ENCODE measurements around the gene POU5F2. TPM values are rescaled to one million over a fixed set of nuclear protein-coding genes. Genes with fewer than 3 reads are reported as not detected.

The POU5F2 gene
- under 0.01 TPM for polyA plus RNA-seq (2013, experiment 1 of 2)
- polyA plus RNA-seq (2013, experiment 2 of 2) = under 0.01 TPM

GRCh38 chr5:93741136-93741811 is at the start of gene POU5F2:
Gene POU5F2 (minus strand): TSS chr5:93741600. CDS start chr5:93741563, 37 bp downstream.
- WGBS (ENCODE audit: extremely low coverage, insufficient coverage, low lambda C conversion rate) = no CpG with 5 or more reads among the region's 29 CpGs
- no peak within 1 kb of the TSS for H3K56ac ChIP-seq (ENCODE audit: low read length)
- H4K5ac ChIP-seq (ENCODE audit: low read length) = no peak within 1 kb of the TSS
- H2AK5ac ChIP-seq (ENCODE audit: low read length) = no peak within 1 kb of the TSS
- no peak within 1 kb of the TSS for H2BK5ac ChIP-seq (ENCODE audit: low read length)
- H3K4me2 ChIP-seq (ENCODE audit: low read length) = no peak within 1 kb of the TSS
- H3K23ac ChIP-seq (ENCODE audit: low read length) = no peak within 1 kb of the TSS
- no peak within 1 kb of the TSS for H2BK15ac ChIP-seq (replicated peaks; ENCODE audit: low read depth)
- H2BK120ac ChIP-seq (ENCODE audit: low read depth, low read length) = no peak within 1 kb of the TSS
- H3K18ac ChIP-seq (ENCODE audit: low read length) = no peak within 1 kb of the TSS
- no peaks in the 10 kb centered on the region for H3K27me3 ChIP-seq (ENCODE audit: insufficient read depth, low read length, poor library complexity)
- no peak within 1 kb of the TSS for H3K4ac ChIP-seq (ENCODE audit: low read depth, low read length)
- H3K4me1 ChIP-seq (ENCODE audit: control insufficient read depth, low read depth, low read length) = no peaks in the 10 kb centered on the region
- no peaks in the 10 kb centered on the region for H3K79me1 ChIP-seq (ENCODE audit: low read length)
- no peak within 1 kb of the TSS for H3K27ac ChIP-seq (ENCODE audit: low read depth, low read length)
- DNase-seq = peak; percentile 13
- no peaks in the 10 kb centered on the region for H3K36me3 ChIP-seq (ENCODE audit: control insufficient read depth, insufficient read depth, low read length)
- no peak within 1 kb of the TSS for H3K4me3 ChIP-seq (ENCODE audit: low read length)
- H4K8ac ChIP-seq (ENCODE audit: low read depth, low read length) = no peak within 1 kb of the TSS
- H3K79me2 ChIP-seq (ENCODE audit: control insufficient read depth, insufficient read depth, low read length) = no peaks in the 10 kb centered on the region
- H3K9ac ChIP-seq (ENCODE audit: low read length) = no peak within 1 kb of the TSS

GRCh38 chr5:93790401-93790800 is 49.0 kb upstream of the POU5F2 start:
- no peak overlapping the region for H3K9ac ChIP-seq (ENCODE audit: low read length)
- H3K4me1 ChIP-seq (ENCODE audit: control insufficient read depth, low read depth, low read length) = no peaks in the 10 kb centered on the region
- H3K4me2 ChIP-seq (ENCODE audit: low read length) = no peak overlapping the region
- no peak overlapping the region for H3K56ac ChIP-seq (ENCODE audit: low read length)
- H3K4ac ChIP-seq (ENCODE audit: low read depth, low read length) = no peak overlapping the region
- no peak overlapping the region for H2BK5ac ChIP-seq (ENCODE audit: low read length)
- H2AK5ac ChIP-seq (ENCODE audit: low read length) = no peak overlapping the region
- H2BK120ac ChIP-seq (ENCODE audit: low read depth, low read length) = no peak overlapping the region
- no peaks in the 10 kb centered on the region for H3K36me3 ChIP-seq (ENCODE audit: control insufficient read depth, insufficient read depth, low read length)
- no peak overlapping the region for H3K4me3 ChIP-seq (ENCODE audit: low read length)
- no peak for DNase-seq
- H3K79me1 ChIP-seq (ENCODE audit: low read length) = no peaks in the 10 kb centered on the region
- H3K23ac ChIP-seq (ENCODE audit: low read length) = no peak overlapping the region
- no peak overlapping the region for H4K8ac ChIP-seq (ENCODE audit: low read depth, low read length)
- no peak overlapping the region for H3K27ac ChIP-seq (ENCODE audit: low read depth, low read length)
- H4K5ac ChIP-seq (ENCODE audit: low read length) = no peak overlapping the region
- H3K18ac ChIP-seq (ENCODE audit: low read length) = no peak overlapping the region
- no peak overlapping the region for H2BK15ac ChIP-seq (replicated peaks; ENCODE audit: low read depth)
- no CpG with 5 or more reads among the region's 3 CpGs for WGBS (ENCODE audit: extremely low coverage, insufficient coverage, low lambda C conversion rate)
- no peaks in the 10 kb centered on the region for H3K79me2 ChIP-seq (ENCODE audit: control insufficient read depth, insufficient read depth, low read length)
- H3K27me3 ChIP-seq (ENCODE audit: insufficient read depth, low read length, poor library complexity) = no peaks in the 10 kb centered on the region

DNA sequence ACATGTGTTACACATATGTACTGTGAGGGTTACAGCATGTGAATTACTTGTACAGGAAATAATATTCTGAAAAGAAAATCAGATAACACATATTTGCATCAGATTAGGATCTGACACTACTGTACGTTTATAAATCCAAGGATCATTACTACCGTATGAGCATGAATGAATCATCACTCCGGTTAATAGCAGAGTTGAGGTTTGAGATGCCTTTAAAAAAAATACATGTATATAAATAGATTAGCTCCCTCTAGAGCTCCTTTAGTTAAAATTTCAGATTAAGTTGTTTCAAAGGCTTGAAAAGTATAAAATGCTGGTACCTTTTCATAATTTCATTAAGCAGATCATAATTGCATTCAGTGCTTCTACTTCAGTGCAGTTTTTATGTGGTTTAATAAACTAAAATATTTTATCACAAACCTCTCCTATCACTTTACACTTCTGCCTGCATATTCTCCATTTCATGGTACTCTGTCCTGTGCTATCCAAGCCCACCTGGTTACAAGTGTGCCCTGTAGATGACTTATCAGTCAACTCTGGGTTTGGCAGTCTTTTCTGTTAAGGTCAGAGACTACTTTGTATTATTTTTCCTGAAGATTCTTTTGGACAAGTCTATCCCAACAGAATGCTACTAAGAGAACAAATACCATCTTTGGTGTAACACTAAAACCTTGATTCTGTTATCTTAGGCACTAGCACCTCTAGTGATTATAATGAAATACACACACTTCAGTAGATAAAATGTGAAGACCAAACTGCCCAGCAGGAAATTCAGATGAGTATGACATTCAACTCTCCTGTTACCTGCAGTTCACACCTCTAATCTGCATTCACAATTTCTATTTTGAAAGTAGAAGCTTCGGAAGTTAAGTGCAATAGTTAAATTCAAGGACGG is 48.0 kb upstream of the POU5F2 start:
- no peak overlapping the region for H2BK15ac ChIP-seq (replicated peaks; ENCODE audit: low read depth)
- no peak overlapping the region for H2AK5ac ChIP-seq (ENCODE audit: low read length)
- DNase-seq = peak; percentile 31
- no peaks in the 10 kb centered on the region for H3K27me3 ChIP-seq (ENCODE audit: insufficient read depth, low read length, poor library complexity)
- H3K56ac ChIP-seq (ENCODE audit: low read length) = no peak overlapping the region
- no peak overlapping the region for H2BK120ac ChIP-seq (ENCODE audit: low read depth, low read length)
- H3K36me3 ChIP-seq (ENCODE audit: control insufficient read depth, insufficient read depth, low read length) = no peaks in the 10 kb centered on the region
- H3K79me2 ChIP-seq (ENCODE audit: control insufficient read depth, insufficient read depth, low read length) = no peaks in the 10 kb centered on the region
- no peak overlapping the region for H3K4me3 ChIP-seq (ENCODE audit: low read length)
- H3K9ac ChIP-seq (ENCODE audit: low read length) = no peak overlapping the region
- no peak overlapping the region for H3K18ac ChIP-seq (ENCODE audit: low read length)
- no peak overlapping the region for H3K23ac ChIP-seq (ENCODE audit: low read length)
- no CpG with 5 or more reads among the region's 5 CpGs for WGBS (ENCODE audit: extremely low coverage, insufficient coverage, low lambda C conversion rate)
- no peak overlapping the region for H3K4me2 ChIP-seq (ENCODE audit: low read length)
- H3K79me1 ChIP-seq (ENCODE audit: low read length) = no peaks in the 10 kb centered on the region
- H4K8ac ChIP-seq (ENCODE audit: low read depth, low read length) = no peak overlapping the region
- H4K5ac ChIP-seq (ENCODE audit: low read length) = no peak overlapping the region
- H2BK5ac ChIP-seq (ENCODE audit: low read length) = no peak overlapping the region
- H3K4ac ChIP-seq (ENCODE audit: low read depth, low read length) = no peak overlapping the region
- H3K4me1 ChIP-seq (ENCODE audit: control insufficient read depth, low read depth, low read length) = no peaks in the 10 kb centered on the region
- no peak overlapping the region for H3K27ac ChIP-seq (ENCODE audit: low read depth, low read length)

- WGBS (ENCODE audit: extremely low coverage, insufficient coverage, low lambda C conversion rate) = no CpG with 5 or more reads among the region's 1 CpG
- H3K56ac ChIP-seq (ENCODE audit: low read length) = no peak overlapping the region
- no peak overlapping the region for H4K8ac ChIP-seq (ENCODE audit: low read depth, low read length)
Measured at GRCh38 chr5:93787598-93787997, 46.2 kb upstream of the POU5F2 start.

DNA sequence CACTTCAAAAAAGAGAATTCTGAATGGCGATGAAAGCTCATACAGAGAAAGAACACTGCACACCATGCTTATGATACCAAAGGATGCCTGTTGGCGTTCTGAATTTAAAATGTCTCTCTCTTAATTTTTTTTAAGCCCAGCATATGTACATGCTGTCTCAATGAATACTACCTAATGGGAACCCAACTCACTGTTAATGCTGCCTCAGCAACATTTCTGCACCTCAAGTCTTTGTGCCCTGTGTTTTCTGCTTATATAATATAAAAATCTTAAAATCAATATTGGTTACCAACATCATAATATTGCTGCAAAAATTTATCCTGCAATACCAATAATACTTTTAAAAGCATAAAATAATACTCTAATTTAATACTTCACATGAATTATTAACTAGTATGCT is 44.1 kb upstream of the POU5F2 start:
- Histone ChIP-seq H2BK15ac (replicated peaks; ENCODE audit: low read depth) (no peak overlapping the region), H3K27me3 (ENCODE audit: insufficient read depth, low read length, poor library complexity) (no peaks in the 10 kb centered on the region), H3K4me1 (ENCODE audit: control insufficient read depth, low read depth, low read length) (no peaks in the 10 kb centered on the region), H3K36me3 (ENCODE audit: control insufficient read depth, insufficient read depth, low read length) (no peaks in the 10 kb centered on the region), H4K5ac (ENCODE audit: low read length) (no peak overlapping the region), H2BK5ac (ENCODE audit: low read length) (no peak overlapping the region), H3K27ac (ENCODE audit: low read depth, low read length) (no peak overlapping the region), H3K4me3 (ENCODE audit: low read length) (no peak overlapping the region), H3K23ac (ENCODE audit: low read length) (no peak overlapping the region), H2BK120ac (ENCODE audit: low read depth, low read length) (no peak overlapping the region), H2AK5ac (ENCODE audit: low read length) (no peak overlapping the region), H3K79me1 (ENCODE audit: low read length) (no peaks in the 10 kb centered on the region), H3K4me2 (ENCODE audit: low read length) (no peak overlapping the region), H3K79me2 (ENCODE audit: control insufficient read depth, insufficient read depth, low read length) (no peaks in the 10 kb centered on the region), H3K18ac (ENCODE audit: low read length) (no peak overlapping the region), H4K8ac (ENCODE audit: low read depth, low read length) (no peak overlapping the region), H3K56ac (ENCODE audit: low read length) (no peak overlapping the region), H3K4ac (ENCODE audit: low read depth, low read length) (no peak overlapping the region), H3K9ac (ENCODE audit: low read length) (no peak overlapping the region)
- no CpG with 5 or more reads among the region's 2 CpGs for WGBS (ENCODE audit: extremely low coverage, insufficient coverage, low lambda C conversion rate)
- DNase-seq = no peak

More at GRCh38 chr5:93787598-93787997, 46.2 kb upstream of the POU5F2 start:
- Histone ChIP-seq H3K23ac (ENCODE audit: low read length) (no peak overlapping the region), H3K27me3 (ENCODE audit: insufficient read depth, low read length, poor library complexity) (no peaks in the 10 kb centered on the region), H3K27ac (ENCODE audit: low read depth, low read length) (no peak overlapping the region), H3K9ac (ENCODE audit: low read length) (no peak overlapping the region), H2BK5ac (ENCODE audit: low read length) (no peak overlapping the region), H3K4me3 (ENCODE audit: low read length) (no peak overlapping the region), H2AK5ac (ENCODE audit: low read length) (no peak overlapping the region), H3K4ac (ENCODE audit: low read depth, low read length) (no peak overlapping the region), H3K18ac (ENCODE audit: low read length) (no peak overlapping the region), H3K36me3 (ENCODE audit: control insufficient read depth, insufficient read depth, low read length) (no peaks in the 10 kb centered on the region), H2BK15ac (replicated peaks; ENCODE audit: low read depth) (no peak overlapping the region), H2BK120ac (ENCODE audit: low read depth, low read length) (no peak overlapping the region), H3K79me2 (ENCODE audit: control insufficient read depth, insufficient read depth, low read length) (no peaks in the 10 kb centered on the region), H3K79me1 (ENCODE audit: low read length) (no peaks in the 10 kb centered on the region), H3K4me2 (ENCODE audit: low read length) (no peak overlapping the region), H4K5ac (ENCODE audit: low read length) (no peak overlapping the region), H3K4me1 (ENCODE audit: control insufficient read depth, low read depth, low read length) (no peaks in the 10 kb centered on the region)
- DNase-seq = no peak
